GM19455 (cell line): ENCODE measurements around the gene CSF1.

Experiments
- ATAC-seq: cut with Tn5 transposase; IDR thresholded peaks from one replicate; pipeline ENCODE4 v1.9.1; 2021; ENCODE audit not compliant: unreplicated experiment

The CSF1 gene

DNA sequence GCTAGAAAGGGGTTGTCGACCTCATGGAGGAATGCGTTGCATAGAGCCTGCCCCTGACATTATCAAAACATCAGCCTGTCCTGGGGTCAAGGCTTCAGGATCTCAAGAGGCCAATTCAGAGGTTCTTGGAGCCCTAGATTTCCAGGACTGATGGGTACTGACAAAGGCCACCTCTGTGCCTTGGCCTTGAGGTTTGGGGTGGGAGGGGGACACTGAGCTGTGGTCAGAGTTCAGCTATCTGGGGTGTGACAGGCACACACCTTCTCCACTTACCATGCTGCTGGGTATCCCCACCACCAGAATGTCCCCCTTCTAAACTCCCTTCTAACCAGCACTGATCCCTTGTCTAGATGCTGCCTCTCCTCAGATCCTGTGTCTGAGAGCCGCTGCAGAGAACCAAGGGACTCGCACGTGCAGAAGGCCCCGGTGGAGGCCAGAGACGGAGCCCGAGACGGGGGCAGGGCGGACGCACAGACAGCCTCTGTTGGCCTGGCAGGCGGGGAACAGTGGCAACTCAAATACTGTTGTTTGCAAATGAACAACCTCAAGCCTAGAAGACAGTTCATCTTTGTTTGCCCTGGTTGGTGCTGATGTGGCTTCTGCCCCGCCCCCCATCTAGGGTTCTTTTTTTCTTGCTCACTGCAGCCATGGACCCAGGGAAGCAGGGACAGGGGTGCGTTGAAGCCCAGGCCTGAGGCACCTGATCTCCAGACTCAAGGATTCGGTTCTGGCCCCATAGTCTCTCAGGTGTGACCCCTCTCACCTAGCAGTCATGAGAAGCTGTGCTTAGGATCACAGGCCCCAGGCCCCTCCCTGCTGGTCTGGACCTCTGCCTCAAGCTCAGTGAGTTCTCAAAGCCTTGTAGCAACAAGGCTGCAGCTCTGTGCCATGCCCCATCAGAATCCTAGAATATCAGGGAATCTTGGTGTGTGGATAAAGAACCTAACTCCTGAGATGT lies 28.1 kb upstream of the CSF1 start:
- no peak for ATAC-seq

DNA sequence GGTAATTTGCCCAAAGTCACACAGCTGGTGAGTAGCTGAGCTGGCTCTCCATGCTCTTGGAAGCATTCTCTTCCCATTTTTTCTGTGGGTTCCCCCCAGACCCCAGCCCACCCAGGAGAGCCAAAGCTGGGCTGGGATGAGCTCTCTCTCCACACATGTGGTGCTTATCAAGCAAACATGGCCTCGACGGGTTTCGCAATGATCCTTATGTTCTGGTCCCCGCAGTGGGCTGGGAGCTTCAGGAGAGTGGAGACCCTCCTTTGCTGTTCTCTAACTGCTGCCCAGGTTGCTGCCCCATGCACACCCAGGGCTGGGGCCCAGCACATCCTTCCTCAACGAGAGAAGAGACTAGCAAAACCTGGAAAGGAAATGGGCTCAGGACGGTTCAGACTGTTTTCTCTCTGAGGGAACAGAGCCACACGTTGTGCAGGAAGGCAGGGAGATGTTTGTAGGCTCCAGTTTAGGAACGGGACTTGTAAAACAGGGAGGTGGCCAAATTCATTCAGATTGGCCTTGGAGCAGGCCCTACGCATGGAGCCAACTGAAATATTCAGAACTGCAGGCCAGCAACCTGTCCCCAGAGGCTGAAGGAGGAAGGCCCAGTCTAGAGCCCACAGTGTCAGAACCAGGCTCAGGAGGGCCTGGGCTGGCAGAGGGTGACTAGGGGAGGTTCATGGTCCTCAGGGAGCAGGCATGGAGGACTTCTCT lies 27.2 kb upstream of the CSF1 start:
- ATAC-seq: no peak

- ATAC-seq: no peak
Measured at GRCh38 chr1:109884242-109884891, 26.3 kb upstream of the CSF1 start.

- no peak for ATAC-seq
Measured at GRCh38 chr1:109885589-109885988, 25.1 kb upstream of the CSF1 start.

- ATAC-seq: no peak
Measured at GRCh38 chr1:109886827-109887226, 23.8 kb upstream of the CSF1 start.

DNA sequence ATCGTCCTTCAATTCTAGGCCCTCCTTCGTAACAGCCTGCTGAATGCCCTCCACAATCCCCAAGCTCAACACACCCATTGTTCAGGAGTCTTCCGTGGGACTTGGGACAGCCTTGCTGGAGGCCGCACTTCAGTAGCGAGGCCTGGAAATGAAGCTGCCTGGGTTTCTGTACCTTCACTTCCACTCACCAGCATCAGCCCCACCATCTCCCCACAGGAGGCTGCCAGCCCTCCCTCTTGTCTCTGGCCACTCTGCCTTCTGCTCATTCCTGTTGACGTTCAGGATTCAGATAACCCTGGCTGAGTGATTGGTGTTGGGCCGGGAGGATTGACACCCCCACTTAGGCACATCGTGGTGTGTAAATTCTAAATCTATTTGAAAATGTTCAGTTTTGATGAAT lies 23.4 kb upstream of the CSF1 start:
- no peak for ATAC-seq

DNA sequence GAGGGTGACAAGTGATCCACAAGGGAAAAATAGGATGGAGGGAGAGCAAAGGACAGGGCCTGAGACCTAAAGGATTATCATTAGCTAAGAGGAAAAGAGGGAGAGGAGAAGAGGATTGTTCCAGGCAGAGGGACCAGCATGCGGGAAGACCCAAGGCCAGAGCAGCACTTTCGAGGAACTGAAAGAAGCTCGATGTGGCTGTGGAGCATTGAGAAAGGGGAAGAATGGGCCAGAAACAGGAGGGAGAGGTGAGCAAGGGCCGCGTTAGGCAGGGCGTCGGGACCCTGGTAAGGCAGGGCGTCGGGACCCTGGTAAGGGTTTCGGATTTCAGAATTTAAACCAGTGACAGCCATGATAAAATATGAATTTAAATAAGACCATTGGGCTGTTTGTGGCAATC lies 22.8 kb upstream of the CSF1 start:
- ATAC-seq: no peak

GRCh38 chr1:109889094-109889493 lies 21.6 kb upstream of the CSF1 start:
- ATAC-seq: no peak

- no peak for ATAC-seq
Measured at GRCh38 chr1:109890115-109890953, 20.3 kb upstream of the CSF1 start.

- no peak for ATAC-seq
Measured at GRCh38 chr1:109891930-109892329, 18.7 kb upstream of the CSF1 start.

GRCh38 chr1:109892561-109893368 lies 17.9 kb upstream of the CSF1 start:
- no peak for ATAC-seq

DNA sequence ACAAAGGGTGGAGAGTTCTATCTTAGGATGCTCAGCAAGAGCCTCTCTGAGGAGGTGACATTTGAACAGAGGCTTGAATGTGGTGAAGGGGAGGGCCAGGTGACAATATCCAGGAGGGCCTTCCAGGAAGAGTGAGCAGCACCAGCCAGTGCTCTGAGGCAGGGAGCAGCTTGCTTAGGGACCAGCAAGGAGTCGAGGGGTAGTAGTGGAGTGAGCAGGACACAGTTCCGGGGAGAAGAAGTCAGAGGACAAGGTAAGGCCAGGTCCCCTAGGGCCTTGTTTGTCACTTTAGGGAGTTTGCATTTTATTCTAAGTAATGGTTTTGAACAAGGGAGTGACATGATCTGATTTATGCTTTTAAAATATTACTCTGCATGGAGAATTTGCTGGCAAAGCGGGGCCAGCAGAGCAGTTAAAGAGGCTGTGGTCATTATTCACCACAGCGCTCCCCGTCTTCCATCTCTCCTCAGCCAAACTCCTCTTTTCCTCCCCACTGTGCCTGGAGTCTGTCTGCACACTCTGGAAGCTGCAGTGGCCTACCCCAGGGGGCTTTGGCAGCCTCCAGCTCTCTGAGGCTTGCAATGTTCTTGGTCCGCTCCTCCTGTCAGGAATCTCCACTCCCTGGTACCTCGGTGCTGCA lies 17.0 kb upstream of the CSF1 start:
- no peak for ATAC-seq

DNA sequence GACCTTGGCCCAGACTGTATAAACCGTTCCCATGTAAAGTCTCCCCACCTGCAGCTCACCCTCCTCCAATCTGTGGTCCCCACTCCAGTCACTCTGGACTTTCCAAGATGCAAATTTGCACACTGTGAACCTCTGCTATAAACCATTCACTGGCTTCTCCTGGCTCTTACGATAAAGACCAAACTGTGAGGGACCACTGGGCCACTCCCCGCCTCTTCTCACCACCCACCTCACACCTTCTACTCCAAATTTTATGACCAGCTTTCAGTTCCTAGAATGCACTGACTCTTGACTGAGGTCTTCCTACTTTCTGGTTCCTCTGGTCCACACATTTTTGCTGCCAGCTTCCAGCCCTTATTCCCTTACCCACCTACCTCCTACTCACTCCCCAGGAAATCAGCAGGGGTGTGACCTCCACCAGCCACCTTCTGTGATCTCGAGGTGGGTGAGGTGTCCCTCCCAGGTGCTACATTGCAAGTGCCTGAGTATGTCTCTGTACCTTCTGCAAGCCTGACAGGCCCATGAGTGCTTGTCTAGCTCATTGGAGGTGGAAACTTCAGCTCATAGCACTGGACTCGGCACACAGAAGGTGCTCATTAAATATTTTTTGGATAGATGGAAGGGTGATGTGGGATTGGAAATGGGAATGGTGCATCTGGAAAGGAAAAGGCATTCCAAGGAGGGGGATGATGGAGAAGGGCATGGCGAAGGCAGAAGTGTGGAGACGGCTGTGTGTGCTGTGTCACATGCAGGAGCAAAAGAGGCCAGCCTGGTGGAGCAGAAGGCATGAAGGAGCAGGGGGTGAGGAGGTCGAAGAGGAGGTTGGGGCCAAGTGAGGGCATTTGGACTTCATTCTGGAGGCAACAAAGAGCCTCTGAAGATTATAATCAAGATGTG lies 15.6 kb upstream of the CSF1 start:
- no peak for ATAC-seq

GRCh38 chr1:109895720-109896504 lies 14.7 kb upstream of the CSF1 start:
- no peak for ATAC-seq

GRCh38 chr1:109896681-109897080 lies 14.0 kb upstream of the CSF1 start:
- no peak for ATAC-seq

DNA sequence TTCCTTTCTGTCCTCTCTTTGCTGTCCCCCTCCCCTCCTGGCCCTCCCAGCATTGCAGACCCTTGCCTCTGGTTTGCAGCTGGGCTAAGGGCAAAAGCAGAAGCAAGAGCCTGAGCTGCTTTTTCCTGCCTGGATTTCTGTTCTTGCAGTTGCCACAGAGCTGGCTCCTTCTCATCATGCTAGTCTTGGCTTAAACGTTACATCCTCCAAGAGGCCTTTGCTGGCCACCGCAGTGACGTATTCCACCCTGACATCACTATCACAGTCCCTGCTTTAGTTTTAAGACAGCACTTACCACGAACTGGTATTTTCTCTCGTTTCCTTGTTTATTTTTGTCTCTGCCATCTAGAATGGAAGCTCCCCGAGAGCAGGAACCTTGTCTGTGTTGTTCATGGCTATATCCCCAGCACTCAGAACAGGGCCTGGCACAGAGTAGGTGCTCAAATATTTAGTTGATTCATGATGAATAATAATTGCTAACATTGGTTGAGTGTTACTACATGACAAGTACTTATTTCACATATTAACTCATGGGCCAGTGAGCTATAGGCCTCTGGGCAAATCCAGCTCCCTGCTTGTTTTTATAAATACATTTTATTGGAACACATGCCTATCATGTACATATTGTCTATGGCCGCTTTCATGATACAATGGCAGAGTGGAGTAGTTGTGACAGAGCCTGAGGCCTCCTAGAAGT lies 13.2 kb upstream of the CSF1 start:
- ATAC-seq: no peak

DNA sequence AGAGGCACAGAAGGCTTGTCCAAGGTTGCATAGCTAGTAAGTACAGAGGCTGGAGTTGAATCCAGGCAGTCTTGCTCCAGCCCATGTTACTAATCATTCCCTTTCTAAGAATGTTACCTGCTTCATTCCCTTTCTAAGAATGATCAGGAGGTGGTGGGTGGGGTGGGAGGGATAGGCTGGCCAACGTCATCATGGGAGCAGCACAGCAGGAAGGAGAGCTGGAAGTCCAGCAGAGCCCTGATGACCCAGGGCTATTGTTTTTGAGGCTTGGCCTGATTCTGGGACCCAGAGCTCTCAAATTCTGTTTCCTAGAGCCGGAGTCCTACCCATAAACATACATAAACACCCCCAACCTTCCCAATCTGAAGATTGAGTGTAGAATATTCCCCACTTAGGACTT lies 11.8 kb upstream of the CSF1 start:
- no peak for ATAC-seq
